Hypothalamus (tissue), 51 donors: ENCODE results near the gene TDRD3.

Experiments used
- DNase-seq, 51 donors: peaks; one replicate each; lab custom pipeline; 2025; lab: John Stamatoyannopoulos, UW

Gene TDRD3

GRCh38 chr13:60448907-60449510, 52.0 kb downstream of the TDRD3 start:
- peak in 5 of 51 donors; percentile 1 to 43 (median 2) for DNase-seq

- DNase-seq: no peak
Observed at GRCh38 chr13:60453490-60453889, 56.5 kb downstream of the TDRD3 start.

GRCh38 chr13:60454425-60454824, 57.4 kb downstream of the TDRD3 start:
- no peak for DNase-seq

- DNase-seq: no peak
Observed at GRCh38 chr13:60463787-60464186, 66.8 kb downstream of the TDRD3 start.

- DNase-seq: no peak
Observed at GRCh38 chr13:60467098-60467497, 70.1 kb downstream of the TDRD3 start.

GRCh38 chr13:60479273-60479672, 82.3 kb downstream of the TDRD3 start:
- no peak for DNase-seq

- DNase-seq: no peak
Observed at GRCh38 chr13:60482012-60482411, 85.0 kb downstream of the TDRD3 start.

GRCh38 chr13:60484865-60485264, 87.8 kb downstream of the TDRD3 start:
- DNase-seq: no peak

GRCh38 chr13:60491531-60491930, 94.5 kb downstream of the TDRD3 start:
- no peak for DNase-seq

GRCh38 chr13:60492187-60492586, 95.2 kb downstream of the TDRD3 start:
- DNase-seq: no peak

GRCh38 chr13:60494296-60494695, 97.3 kb downstream of the TDRD3 start:
- DNase-seq: no peak

GRCh38 chr13:60501236-60501635, 104.2 kb downstream of the TDRD3 start:
- DNase-seq: no peak

GRCh38 chr13:60509601-60510386, 112.8 kb downstream of the TDRD3 start:
- no peak for DNase-seq

- DNase-seq: no peak
Observed at GRCh38 chr13:60511637-60512036, 114.6 kb downstream of the TDRD3 start.

GRCh38 chr13:60514891-60515290, 117.9 kb downstream of the TDRD3 start:
- no peak for DNase-seq

GRCh38 chr13:60519496-60519895, 122.5 kb downstream of the TDRD3 start:
- DNase-seq: no peak

GRCh38 chr13:60520902-60521569, 124.0 kb downstream of the TDRD3 start:
- DNase-seq: no peak

- DNase-seq: no peak
Observed at GRCh38 chr13:60538566-60538965, 141.5 kb downstream of the TDRD3 start.

GRCh38 chr13:60540276-60540675, 143.3 kb downstream of the TDRD3 start:
- no peak for DNase-seq

GRCh38 chr13:60562096-60562780, 165.2 kb downstream of the TDRD3 start:
- no peak for DNase-seq

- no peak for DNase-seq
Observed at GRCh38 chr13:60571571-60571970, 174.6 kb downstream of the TDRD3 start.
